Measurements from ENCODE around the gene COPS3.

- TF ChIP-seq, protein P1, sequence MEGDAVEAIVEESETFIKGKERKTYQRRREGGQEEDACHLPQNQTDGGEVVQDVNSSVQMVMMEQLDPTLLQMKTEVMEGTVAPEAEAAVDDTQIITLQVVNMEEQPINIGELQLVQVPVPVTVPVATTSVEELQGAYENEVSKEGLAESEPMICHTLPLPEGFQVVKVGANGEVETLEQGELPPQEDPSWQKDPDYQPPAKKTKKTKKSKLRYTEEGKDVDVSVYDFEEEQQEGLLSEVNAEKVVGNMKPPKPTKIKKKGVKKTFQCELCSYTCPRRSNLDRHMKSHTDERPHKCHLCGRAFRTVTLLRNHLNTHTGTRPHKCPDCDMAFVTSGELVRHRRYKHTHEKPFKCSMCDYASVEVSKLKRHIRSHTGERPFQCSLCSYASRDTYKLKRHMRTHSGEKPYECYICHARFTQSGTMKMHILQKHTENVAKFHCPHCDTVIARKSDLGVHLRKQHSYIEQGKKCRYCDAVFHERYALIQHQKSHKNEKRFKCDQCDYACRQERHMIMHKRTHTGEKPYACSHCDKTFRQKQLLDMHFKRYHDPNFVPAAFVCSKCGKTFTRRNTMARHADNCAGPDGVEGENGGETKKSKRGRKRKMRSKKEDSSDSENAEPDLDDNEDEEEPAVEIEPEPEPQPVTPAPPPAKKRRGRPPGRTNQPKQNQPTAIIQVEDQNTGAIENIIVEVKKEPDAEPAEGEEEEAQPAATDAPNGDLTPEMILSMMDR (IDR thresholded peaks at IDR 0.05): no peak
- TF ChIP-seq POLR2A (IDR thresholded peaks at IDR 0.05): no peak
Measured at GRCh38 chr17:17246879-17247278, 34.2 kb downstream of the COPS3 start.
